BLaER1 treated with 17β-estradiol and CSF1 and Interleukin-3, amounts not matched to agents 10 nM and 100 nM (cell line): ENCODE measurements around the gene SVIL.
"Not testable (repeated sequence)": the region's sequence is repeated elsewhere in the genome, so short reads cannot be mapped to it uniquely, and the experiment has no call there.

ENCODE experiments used
- H3K27ac ChIP-seq, 11 experiments: shearing (Covaris generic); formaldehyde crosslinking; 2 replicates each; pipeline ENCODE4 v1.8.1; 2022
- H3K27me3 ChIP-seq, 11 experiments: shearing (Covaris generic); formaldehyde crosslinking; 2 replicates each; pipeline ENCODE4 v1.8.1; 2022
- H3K36me3 ChIP-seq, 11 experiments: shearing (Covaris generic); formaldehyde crosslinking; 2 replicates each; pipeline ENCODE4 v1.8.1; 2022
- H3K4me1 ChIP-seq, 10 experiments: shearing (Covaris generic); formaldehyde crosslinking; 2 replicates each; pipeline ENCODE4 v1.8.1; 2022
- H3K4me2 ChIP-seq, 11 experiments: shearing (Covaris generic); formaldehyde crosslinking; 2 replicates each; pipeline ENCODE4 v1.8.1; 2022
- H3K4me3 ChIP-seq, 10 experiments: shearing (Covaris generic); formaldehyde crosslinking; 2 replicates each; pipeline ENCODE4 v1.8.1; 2022
- H3K9ac ChIP-seq, 11 experiments: shearing (Covaris generic); formaldehyde crosslinking; 2 replicates each; pipeline ENCODE4 v1.8.1; 2022
- H3K9me3 ChIP-seq, 11 experiments: shearing (Covaris generic); formaldehyde crosslinking; replicated peaks in 1 of 11; 2 replicates each; pipeline ENCODE4 v1.8.1; 2022
- H4K20me1 ChIP-seq, 11 experiments: shearing (Covaris generic); formaldehyde crosslinking; 2 replicates each; pipeline ENCODE4 v1.8.1; 2022
- Cebpa-rat ChIP-seq, 11 experiments: shearing (Covaris generic); IDR thresholded peaks; 2 replicates each; pipeline ENCODE4 v1.8.1; 2022

The SVIL gene

GRCh38 chr10:29492774-29493173 is 142.0 kb downstream of the SVIL start:
- no peaks in the 10 kb centered on the region for H4K20me1 ChIP-seq
- no peak for TF ChIP-seq Cebpa-rat (IDR thresholded peaks at IDR 0.05)
- no peak overlapping the region for H3K4me2 ChIP-seq
- H3K27me3 ChIP-seq = no peaks in the 10 kb centered on the region
- no peak overlapping the region for H3K4me3 ChIP-seq
- no peak overlapping the region for H3K27ac ChIP-seq
- H3K9ac ChIP-seq = no peak overlapping the region
- H3K9me3 ChIP-seq = no peaks in the 10 kb centered on the region; a peak in 1 of 22 replicates
- H3K36me3 ChIP-seq = peaks cover 18 to 87% (median 52%) of the 10 kb centered on the region in 11 experiments
- H3K4me1 ChIP-seq = peaks cover 0 to 16% (median 13%) of the 10 kb centered on the region in 10 experiments; a peak in 13 of 20 replicates

GRCh38 chr10:29491918-29492317 is 142.9 kb downstream of the SVIL start:
- peaks cover 18 to 83% (median 55%) of the 10 kb centered on the region in 11 experiments for H3K36me3 ChIP-seq

GRCh38 chr10:29490781-29491280 is 143.9 kb downstream of the SVIL start:
- H3K4me1 ChIP-seq = peaks cover 10 to 26% (median 22%) of the 10 kb centered on the region in 10 experiments
- not testable (repeated sequence) for H3K4me3 ChIP-seq, H3K9me3 ChIP-seq, H3K9ac ChIP-seq, H3K27ac ChIP-seq, H3K4me2 ChIP-seq, H4K20me1 ChIP-seq, H3K27me3 ChIP-seq
- peaks cover 21 to 86% (median 60%) of the 10 kb centered on the region in 11 experiments for H3K36me3 ChIP-seq

More at GRCh38 chr10:29491918-29492317, 142.9 kb downstream of the SVIL start:
- Histone ChIP-seq H4K20me1 (no peaks in the 10 kb centered on the region), H3K4me1 (peaks cover 3 to 24% (median 21%) of the 10 kb centered on the region in 10 experiments; a peak in 19 of 20 replicates), H3K9ac (no peak overlapping the region), H3K4me3 (no peak overlapping the region), H3K27ac (peak overlapping the region in 4 of 11 experiments; percentile 17 to 48 (median 34); a peak in 4 of 22 replicates), H3K4me2 (peak overlapping the region in 5 of 11 experiments; percentile 15 to 41 (median 32); a peak in 5 of 22 replicates), H3K9me3 (no peaks in the 10 kb centered on the region; a peak in 1 of 22 replicates), H3K27me3 (no peaks in the 10 kb centered on the region)
- no peak for TF ChIP-seq Cebpa-rat (IDR thresholded peaks at IDR 0.05)

- H3K27me3 ChIP-seq, H3K9me3 ChIP-seq, H3K9ac ChIP-seq, H3K4me3 ChIP-seq, H3K27ac ChIP-seq, H4K20me1 ChIP-seq: not testable (repeated sequence)
- Histone ChIP-seq H3K4me1 (peaks cover 10 to 28% (median 22%) of the 10 kb centered on the region in 10 experiments), H3K4me2 (peak overlapping the region in 1 of 11 experiments; percentile 31; a peak in 1 of 22 replicates), H3K36me3 (peaks cover 23 to 81% (median 56%) of the 10 kb centered on the region in 11 experiments)
Observed at GRCh38 chr10:29488471-29488870, 146.3 kb downstream of the SVIL start.

GRCh38 chr10:29487884-29488266 is 146.9 kb downstream of the SVIL start:
- Histone ChIP-seq H3K4me2 (peak overlapping the region in 8 of 11 experiments; percentile 26 to 56 (median 46); a peak in 12 of 22 replicates), H3K36me3 (peaks cover 18 to 75% (median 52%) of the 10 kb centered on the region in 11 experiments), H3K4me1 (peaks cover 15 to 34% (median 28%) of the 10 kb centered on the region in 10 experiments)
- H3K4me3 ChIP-seq, H3K27ac ChIP-seq, H3K27me3 ChIP-seq, H4K20me1 ChIP-seq, H3K9ac ChIP-seq, H3K9me3 ChIP-seq: not testable (repeated sequence)

- Histone ChIP-seq H3K36me3 (peaks cover 12 to 69% (median 46%) of the 10 kb centered on the region in 11 experiments), H3K4me2 (peak overlapping the region in 9 of 11 experiments; percentile 19 to 56 (median 43); a peak in 16 of 22 replicates), H3K4me1 (peaks cover 21 to 38% (median 33%) of the 10 kb centered on the region in 10 experiments)
- not testable (repeated sequence) for H3K27me3 ChIP-seq, H3K9ac ChIP-seq, H3K9me3 ChIP-seq, H3K27ac ChIP-seq, H3K4me3 ChIP-seq, H4K20me1 ChIP-seq
Observed at GRCh38 chr10:29487032-29487883, 147.5 kb downstream of the SVIL start.

GRCh38 chr10:29486433-29486832 is 148.3 kb downstream of the SVIL start:
- no peaks in the 10 kb centered on the region for H3K27me3 ChIP-seq

DNA sequence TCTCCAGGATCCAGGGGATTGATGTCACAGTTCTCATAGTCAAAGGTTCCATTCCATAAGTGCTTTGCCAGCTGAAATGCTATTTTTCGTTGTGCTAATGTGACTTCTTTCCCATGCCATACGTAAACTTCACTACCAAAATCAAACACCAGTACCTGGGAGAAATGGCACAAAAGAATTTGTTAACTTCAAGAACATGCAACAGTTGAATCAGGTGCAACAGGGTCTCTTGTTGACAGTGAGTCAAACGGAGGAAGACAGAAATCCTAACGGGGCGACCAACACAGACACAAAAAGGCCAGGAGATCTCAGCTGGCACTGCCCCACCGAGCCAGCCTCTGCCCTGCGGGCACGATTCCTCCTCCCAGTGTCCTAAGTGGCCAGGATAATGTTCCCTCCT is 150.1 kb downstream of the SVIL start:
- not testable (repeated sequence) for H3K4me2 ChIP-seq, H3K27ac ChIP-seq
- peaks cover 8 to 62% (median 29%) of the 10 kb centered on the region in 11 experiments; a peak in 20 of 22 replicates for H3K36me3 ChIP-seq

More at GRCh38 chr10:29486433-29486832, 148.3 kb downstream of the SVIL start:
- Histone ChIP-seq H3K27ac (no peak overlapping the region), H3K9me3 (no peaks in the 10 kb centered on the region; a peak in 1 of 22 replicates), H4K20me1 (no peaks in the 10 kb centered on the region), H3K9ac (no peak overlapping the region), H3K4me3 (no peak overlapping the region), H3K36me3 (peaks cover 8 to 63% (median 41%) of the 10 kb centered on the region in 11 experiments; a peak in 21 of 22 replicates), H3K4me2 (peak overlapping the region in 2 of 11 experiments; percentile 1 to 30; a peak in 2 of 22 replicates), H3K4me1 (peaks cover 24 to 36% (median 30%) of the 10 kb centered on the region in 10 experiments)
- TF ChIP-seq Cebpa-rat (IDR thresholded peaks at IDR 0.05) = no peak

More for the DNA sequence above, 150.1 kb downstream of the SVIL start:
- not testable (repeated sequence) for H4K20me1 ChIP-seq, H3K4me3 ChIP-seq, H3K9ac ChIP-seq, H3K27me3 ChIP-seq, H3K9me3 ChIP-seq
- peaks cover 24 to 47% (median 39%) of the 10 kb centered on the region in 10 experiments for H3K4me1 ChIP-seq
